SH-SY5Y (cell line): ENCODE measurements around the gene SLC1A1.

Experiments
- GATA2 ChIP-seq: IDR thresholded peaks from 2 replicates; pipeline ENCODE4 v1.6.1; 2011; ENCODE audit warnings: mild to moderate bottlenecking, low read depth, low read length
- GATA3 ChIP-seq: IDR thresholded peaks from 2 replicates; pipeline ENCODE4 v1.6.1; 2011; ENCODE audit warnings: low read depth, mild to moderate bottlenecking, low read length, moderate library complexity

DNA sequence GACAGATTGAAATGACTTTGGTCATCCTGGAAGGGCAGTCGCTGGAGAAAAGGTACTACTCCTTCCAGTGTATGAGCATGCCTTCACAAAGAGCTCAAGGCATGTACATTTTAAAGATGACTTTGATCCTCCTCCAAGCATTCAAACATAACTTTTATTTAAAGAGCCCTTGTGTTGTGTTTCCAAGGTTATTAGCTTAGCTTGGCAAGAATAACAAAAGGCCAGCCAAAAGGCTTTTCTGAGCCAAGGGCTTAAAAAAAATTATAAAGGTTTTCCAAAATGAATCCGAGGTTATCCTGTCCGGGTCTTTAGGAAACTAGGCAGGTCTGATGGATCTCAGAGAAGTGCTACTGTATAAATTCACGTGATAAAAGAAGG is 100.8 kb downstream of the SLC1A1 start:
- no peak for TF ChIP-seq GATA3
- no peak for TF ChIP-seq GATA2
